ENCODE measurements around the gene POFUT2. TPM values are rescaled to one million over a fixed set of nuclear protein-coding genes. Genes with fewer than 3 reads are reported as not detected.

POFUT2 gene
- polyA plus RNA-seq, 2 of the 4 experiments (the other 2 are of a cell fraction) = 10.7 to 16.6 TPM

GRCh38 chr21:45318556-45319404 is 31.1 kb upstream of the POFUT2 start:
- Histone ChIP-seq H3K4me2 (peak overlapping the region; percentile 82), H3K9me3 (no peaks in the 10 kb centered on the region), H3K27ac (peak overlapping the region; percentile 97 to 100), H3K4me1 (peaks cover 69% of the 10 kb centered on the region), H3K4me3 (no peak overlapping the region)
- TF ChIP-seq USF2 (IDR thresholded peaks at IDR 0.05) (no peak), CBX8 (IDR thresholded peaks at IDR 0.05) (no peak), FOSL2 (IDR thresholded peaks at IDR 0.05) (no peak), FOSL2 (CRISPR knock-in tag; IDR thresholded peaks at IDR 0.05) (peak; percentile 57), RFX5 (IDR thresholded peaks at IDR 0.05) (no peak), HOXA7 (CRISPR knock-in tag; IDR thresholded peaks at IDR 0.05) (no peak), MAX (IDR thresholded peaks at IDR 0.05) (peak; percentile 79), JUN (IDR thresholded peaks at IDR 0.05) (no peak), ESRRA (IDR thresholded peaks at IDR 0.05; ENCODE audit: borderline replicate concordance, low read length) (no peak), EHF (CRISPR knock-in tag; IDR thresholded peaks at IDR 0.05) (no peak), HDAC2 (IDR thresholded peaks at IDR 0.05) (no peak), KDM1A (IDR thresholded peaks at IDR 0.05; ENCODE audit: low read depth) (no peak), NFE2L2 (conservative IDR thresholded peaks at IDR 0.05; ENCODE audit: low read length) (no peak), CBX2 (IDR thresholded peaks at IDR 0.05; ENCODE audit: borderline replicate concordance, low read depth) (no peak), MAFK (IDR thresholded peaks at IDR 0.05; ENCODE audit: partially characterized antibody) (no peak), HES2 (IDR thresholded peaks at IDR 0.05) (no peak)
- no peak for FAIRE-seq
- 37% methylated on average over 12 of the region's 24 CpGs for WGBS (ENCODE audit: missing lambda C conversion rate)
- ChIA-PET POLR2A (no interaction called here), CTCF (interaction anchor here (1.7 to 2.6 kb wide), 5 partner anchors 10 to 121 kb away, joined by 7 to 15 read pairs (median 12); no protein-coding TSS in a partner anchor)
- ATAC-seq = peak; percentile 14 to 46; a peak in 3 of 6 replicates
- DNase-seq (ENCODE audit: low read depth in 1 of 2, low spot score in 1 of 2) = peak; percentile 41 to 82

GRCh38 chr21:45318146-45318555 is 30.5 kb upstream of the POFUT2 start:
- peak overlapping the region; percentile 97 to 100 for H3K27ac ChIP-seq
- DNase-seq (ENCODE audit: low read depth in 1 of 2, low spot score in 1 of 2) (no peak), FAIRE-seq (no peak), ATAC-seq (no peak)
- H3K4me1 ChIP-seq = peaks cover 62% of the 10 kb centered on the region
- ChIA-PET CTCF (interaction anchor here (1.1 to 2.6 kb wide), 4 partner anchors 9 to 89 kb away, joined by 3 to 12 read pairs (median 6); no protein-coding TSS in a partner anchor), POLR2A (no interaction called here)
- peak overlapping the region; percentile 82 for H3K4me2 ChIP-seq
- no peaks in the 10 kb centered on the region for H3K9me3 ChIP-seq
- no peak overlapping the region for H3K4me3 ChIP-seq
- TF ChIP-seq RFX5 (IDR thresholded peaks at IDR 0.05) (no peak), RARB (CRISPR knock-in tag; IDR thresholded peaks at IDR 0.05) (no peak), TP53 (CRISPR knock-in tag; IDR thresholded peaks at IDR 0.05) (no peak), CTCF (IDR thresholded peaks at IDR 0.05) (no peak), ELK1 (IDR thresholded peaks at IDR 0.05; ENCODE audit: low read depth, low read length) (no peak), ZFP36 (IDR thresholded peaks at IDR 0.05; ENCODE audit: borderline replicate concordance, partially characterized antibody) (no peak), CBX8 (IDR thresholded peaks at IDR 0.05) (no peak), HEYL (CRISPR knock-in tag; IDR thresholded peaks at IDR 0.05) (no peak)
- 50% methylated on average over 2 of the region's 7 CpGs for WGBS (ENCODE audit: missing lambda C conversion rate)
